Muscle layer of colon (tissue), 2 donors: ENCODE measurements around the gene FAAP20.

Experiments used
- H3K27ac ChIP-seq: one replicate; pipeline ENCODE4 v1.7.0; 2013; ENCODE audit warnings: low read depth, mild to moderate bottlenecking, low read length, moderate library complexity
- H3K27me3 ChIP-seq, 2 donors: one replicate each; pipeline ENCODE4 v1.7.0; 2013; ENCODE audit warnings: low read length in 2 of 2, mild to moderate bottlenecking in 2 of 2; ENCODE audit not compliant: insufficient read depth in 2 of 2, control insufficient read depth in 1 of 2
- H3K36me3 ChIP-seq: one replicate; pipeline ENCODE4 v1.7.0; 2013; ENCODE audit warnings: mild to moderate bottlenecking, low read length; ENCODE audit not compliant: insufficient read depth
- H3K4me1 ChIP-seq: one replicate; pipeline ENCODE4 v1.7.0; 2013; ENCODE audit warnings: mild to moderate bottlenecking, low read length; ENCODE audit not compliant: insufficient read depth
- H3K4me3 ChIP-seq, 2 donors: one replicate each; pipeline ENCODE4 v1.7.0; 2013; ENCODE audit warnings: low read length in 2 of 2, low read depth in 1 of 2, mild to moderate bottlenecking in 1 of 2, moderate library complexity in 1 of 2
- H3K9ac ChIP-seq: one replicate; pipeline ENCODE4 v1.7.0; 2013; ENCODE audit warnings: low read length
- H3K9me3 ChIP-seq: one replicate; pipeline ENCODE4 v1.7.0; 2013; ENCODE audit warnings: mild to moderate bottlenecking, low read length
- donor health status: abdominal sarcoma.
- donor health status: Adenocarcinoma of cecum.

Gene FAAP20

GRCh38 chr1:2206813-2207487, 12.4 kb upstream of the FAAP20 start:
- peaks cover 42% of the 10 kb centered on the region for H3K4me1 ChIP-seq
- H3K9me3 ChIP-seq, result no peaks in the 10 kb centered on the region
- peak overlapping the region; percentile 54 for H3K9ac ChIP-seq
- no peaks in the 10 kb centered on the region for H3K36me3 ChIP-seq
- H3K4me3 ChIP-seq, result no peak overlapping the region
- H3K27ac ChIP-seq, result peak overlapping the region; percentile 89
- no peaks in the 10 kb centered on the region for H3K27me3 ChIP-seq

DNA sequence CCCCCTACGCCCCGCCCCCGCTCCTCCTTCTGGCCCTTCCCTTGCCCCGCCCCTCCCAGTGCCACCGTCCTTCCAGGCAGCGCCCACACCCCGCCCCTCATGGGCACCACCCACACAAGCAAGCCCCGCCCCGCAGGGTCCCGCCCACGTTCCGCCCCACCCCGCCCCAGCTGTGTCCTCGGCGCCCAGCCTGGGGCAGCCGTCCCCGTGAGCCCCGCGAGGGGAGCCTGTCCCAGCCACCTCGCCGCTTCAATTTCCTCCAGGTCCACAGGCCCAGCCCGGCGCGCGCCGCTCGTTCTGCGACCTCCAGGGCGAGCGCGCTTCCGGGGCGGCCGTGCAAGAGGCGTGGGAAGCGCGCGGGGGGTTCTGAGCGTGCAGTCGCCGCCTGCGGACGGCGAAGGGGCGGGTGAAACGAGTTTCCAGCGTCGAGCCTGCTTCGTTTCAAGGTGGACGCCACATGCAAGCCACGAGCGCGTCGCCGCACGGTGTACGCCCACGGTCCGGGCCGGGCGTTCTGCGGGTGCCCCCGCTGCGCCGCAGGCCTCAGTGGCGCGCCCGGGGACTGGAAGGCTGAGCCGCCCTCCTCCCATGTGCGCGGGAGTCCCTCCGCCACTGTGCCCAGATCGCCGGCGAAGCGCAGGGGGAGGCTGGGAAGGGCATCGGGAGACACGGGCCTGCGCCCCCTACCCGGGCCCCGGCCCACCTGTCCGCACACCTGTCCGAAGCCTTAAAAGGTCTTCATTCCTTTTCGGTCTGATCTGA, 10.8 kb upstream of the FAAP20 start:
- Histone ChIP-seq H3K4me3 (peak overlapping the region; percentile 14 to 42), H3K9ac (no peak overlapping the region), H3K36me3 (no peaks in the 10 kb centered on the region)

DNA sequence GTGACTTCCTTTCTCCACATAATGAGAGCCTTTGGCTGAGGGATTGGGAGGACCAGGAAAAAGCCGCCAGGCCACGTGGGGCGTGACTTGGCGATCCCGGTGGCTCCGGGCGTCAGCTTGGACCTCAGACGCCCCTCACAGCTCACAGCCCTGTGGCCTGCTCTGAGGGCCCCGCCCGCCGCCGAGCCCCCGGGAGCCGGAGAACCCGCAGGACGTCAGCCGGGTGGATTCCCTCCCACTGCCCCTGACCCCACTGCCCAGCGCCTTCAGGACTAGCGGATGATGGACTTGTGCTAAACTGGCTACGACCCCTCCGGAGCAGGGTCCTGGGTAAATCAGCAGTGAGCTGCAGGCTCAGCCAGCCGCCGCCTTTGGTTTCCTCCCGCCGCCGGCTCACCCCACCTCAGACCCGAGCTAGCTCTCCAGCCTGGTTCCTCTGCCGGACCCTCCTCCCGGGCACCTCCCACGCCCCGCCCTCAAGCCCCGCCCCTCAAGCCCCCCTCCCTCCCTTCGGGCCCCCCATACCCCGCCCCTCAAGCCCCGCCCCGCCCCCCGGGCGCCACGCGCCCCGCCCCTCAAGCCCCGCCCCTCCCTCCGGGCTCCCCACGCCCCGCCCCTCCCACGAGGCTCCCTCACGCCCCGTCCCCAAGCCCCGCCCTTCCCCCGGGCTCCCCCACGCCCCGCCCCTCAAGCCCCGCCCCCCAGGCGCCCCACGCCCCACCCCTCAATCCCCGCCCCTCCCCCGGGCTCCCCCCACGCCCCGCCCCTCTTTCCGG, 10.0 kb upstream of the FAAP20 start:
- H3K9ac ChIP-seq, result peak overlapping the region; percentile 44
- peak overlapping the region; percentile 65 for H3K27ac ChIP-seq
- no peaks in the 10 kb centered on the region for H3K9me3 ChIP-seq
- H3K36me3 ChIP-seq, result no peaks in the 10 kb centered on the region
- peaks cover 47% of the 10 kb centered on the region for H3K4me1 ChIP-seq
- peak overlapping the region; percentile 50 to 52 for H3K4me3 ChIP-seq
- H3K27me3 ChIP-seq, result no peaks in the 10 kb centered on the region

More for the DNA sequence above, 10.8 kb upstream of the FAAP20 start:
- H3K27ac ChIP-seq, result peak overlapping the region; percentile 86
- H3K4me1 ChIP-seq, result peaks cover 41% of the 10 kb centered on the region
- no peaks in the 10 kb centered on the region for H3K9me3 ChIP-seq
- no peaks in the 10 kb centered on the region for H3K27me3 ChIP-seq

GRCh38 chr1:2203671-2204414, 9.3 kb upstream of the FAAP20 start:
- peak overlapping the region; percentile 65 for H3K27ac ChIP-seq
- no peaks in the 10 kb centered on the region for H3K9me3 ChIP-seq
- no peaks in the 10 kb centered on the region for H3K36me3 ChIP-seq
- H3K4me1 ChIP-seq, result peaks cover 47% of the 10 kb centered on the region
- peak overlapping the region; percentile 44 for H3K9ac ChIP-seq
- peak overlapping the region in 1 of 2 donors; percentile 52 for H3K4me3 ChIP-seq
- H3K27me3 ChIP-seq, result no peaks in the 10 kb centered on the region

- Histone ChIP-seq H3K4me3 (no peak overlapping the region), H3K27ac (peak overlapping the region; percentile 34), H3K27me3 (no peaks in the 10 kb centered on the region), H3K9ac (no peak overlapping the region), H3K36me3 (no peaks in the 10 kb centered on the region), H3K9me3 (no peaks in the 10 kb centered on the region), H3K4me1 (peaks cover 44% of the 10 kb centered on the region)
Observed at GRCh38 chr1:2202843-2203601, 8.4 kb upstream of the FAAP20 start.

DNA sequence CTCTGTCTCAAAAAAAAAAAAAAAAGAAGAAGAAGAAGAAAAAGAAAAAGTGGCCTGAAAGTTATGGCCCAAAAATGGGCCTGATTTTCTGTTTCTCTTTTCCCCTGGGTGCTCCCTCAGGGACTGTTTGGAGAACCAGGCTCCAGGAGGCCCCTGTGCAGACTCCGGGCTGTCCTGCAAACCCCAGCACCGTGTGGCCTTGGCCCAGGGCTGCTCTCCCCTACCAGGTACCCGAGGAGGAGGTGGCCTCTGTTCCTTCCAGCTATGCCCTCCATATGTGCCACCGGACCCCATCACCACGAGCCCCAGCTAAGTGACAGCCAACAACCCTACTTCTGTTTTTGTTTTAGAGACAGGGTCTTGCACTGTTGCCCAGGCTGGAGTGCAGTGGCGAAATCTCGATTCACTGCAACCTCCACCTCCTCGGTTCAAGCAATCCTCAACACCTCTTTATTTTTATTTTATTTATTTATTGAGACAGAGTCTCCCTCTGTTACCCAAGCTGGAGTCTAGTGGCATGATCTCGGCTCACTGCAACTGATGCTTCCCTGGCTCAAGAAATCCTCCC, 7.5 kb upstream of the FAAP20 start:
- H3K9me3 ChIP-seq, result no peaks in the 10 kb centered on the region
- H3K27ac ChIP-seq, result no peak overlapping the region
- H3K4me1 ChIP-seq, result peaks cover 35% of the 10 kb centered on the region
- no peak overlapping the region for H3K9ac ChIP-seq
- no peak overlapping the region for H3K4me3 ChIP-seq
- no peaks in the 10 kb centered on the region for H3K27me3 ChIP-seq
- H3K36me3 ChIP-seq, result no peaks in the 10 kb centered on the region

DNA sequence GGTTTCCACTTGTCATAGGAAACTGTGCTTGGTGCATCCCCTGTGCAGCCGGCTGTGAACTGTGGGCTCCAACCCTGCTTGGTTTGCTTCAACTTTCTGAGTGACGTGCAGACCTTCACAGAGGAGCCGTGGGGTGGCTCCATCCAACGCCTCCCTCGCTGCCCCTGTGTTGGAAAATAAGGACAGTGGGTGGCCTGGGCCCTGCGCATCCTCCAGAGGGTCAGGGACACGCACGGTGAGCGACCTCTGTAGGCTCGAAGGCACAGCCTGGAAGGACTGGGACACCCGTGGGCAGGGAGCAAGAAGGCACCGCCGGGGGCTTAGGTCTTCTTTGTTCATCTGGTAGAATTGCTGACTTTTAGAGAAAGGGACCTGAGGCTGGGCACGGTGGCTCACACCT, 6.5 kb upstream of the FAAP20 start:
- Histone ChIP-seq H3K4me1 (peaks cover 28% of the 10 kb centered on the region), H3K27me3 (no peaks in the 10 kb centered on the region), H3K27ac (no peak overlapping the region), H3K4me3 (no peak overlapping the region), H3K36me3 (no peaks in the 10 kb centered on the region), H3K9ac (no peak overlapping the region), H3K9me3 (no peaks in the 10 kb centered on the region)

- Histone ChIP-seq H3K36me3 (no peaks in the 10 kb centered on the region), H3K4me1 (peaks cover 30% of the 10 kb centered on the region), H3K9me3 (no peaks in the 10 kb centered on the region), H3K4me3 (no peak overlapping the region), H3K27ac (no peak overlapping the region), H3K9ac (no peak overlapping the region), H3K27me3 (no peaks in the 10 kb centered on the region)
Observed at GRCh38 chr1:2200308-2200943, 5.9 kb upstream of the FAAP20 start.

DNA sequence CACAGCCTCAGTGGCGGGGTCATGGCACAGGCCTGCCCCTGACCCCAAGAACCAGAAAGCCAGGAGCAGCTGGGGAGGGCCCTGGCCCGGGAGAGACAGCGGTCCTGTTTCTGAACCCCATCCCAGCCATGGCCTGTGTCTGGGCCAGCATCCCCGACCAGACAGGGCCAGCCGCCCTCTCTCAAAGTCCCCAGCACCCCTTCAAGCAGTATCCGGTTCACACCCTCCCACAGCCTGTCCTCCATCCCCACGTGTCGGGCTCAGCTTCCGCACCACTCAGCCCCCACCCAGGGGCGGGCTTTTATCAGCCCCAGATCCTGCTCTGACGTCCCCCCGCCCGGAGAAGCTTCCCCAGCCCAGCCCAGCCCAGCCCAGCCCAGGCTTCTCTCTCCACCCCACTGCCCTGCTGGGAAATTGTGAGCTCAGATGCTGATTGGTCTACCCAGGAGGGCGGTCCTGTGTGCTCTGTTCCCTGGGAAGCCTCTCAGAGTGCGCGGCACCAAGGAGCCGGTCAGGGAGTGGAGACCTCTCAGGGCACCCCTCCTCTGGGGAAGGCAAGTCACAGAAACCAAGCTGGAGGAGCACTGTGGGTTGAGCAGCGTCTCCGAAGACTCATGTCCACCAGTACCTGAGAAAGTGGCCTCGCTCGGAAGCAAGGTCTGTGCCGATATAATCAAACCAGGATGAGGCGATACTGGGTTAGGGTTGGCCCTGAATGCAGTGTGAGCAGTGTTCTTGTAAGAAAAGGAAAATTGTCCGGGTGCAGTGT, 4.7 kb upstream of the FAAP20 start:
- Histone ChIP-seq H3K4me1 (peaks cover 31% of the 10 kb centered on the region), H3K9ac (peak overlapping the region; percentile 74), H3K4me3 (peak overlapping the region; percentile 54 to 71), H3K9me3 (no peaks in the 10 kb centered on the region), H3K36me3 (no peaks in the 10 kb centered on the region), H3K27ac (peak overlapping the region; percentile 98), H3K27me3 (no peaks in the 10 kb centered on the region)
